H1 (cell line): ENCODE measurements around the gene BSPH1. TPM values are rescaled to one million over a fixed set of nuclear protein-coding genes. Genes with fewer than 3 reads are reported as not detected.

Experiments
- CHD2 ChIP-seq: IDR thresholded peaks from 2 replicates; pipeline ENCODE4 v1.6.1; 2012; ENCODE audit warnings: low read length, improper control_type of control experiment
- HDAC6 ChIP-seq: IDR thresholded peaks from one replicate; pipeline ENCODE4 v1.7.1; 2012; ENCODE audit warnings: low read depth, mild to moderate bottlenecking, inconsistent platforms, low read length, moderate library complexity
- KDM5A ChIP-seq: fragments of 200-600 bp; IDR thresholded peaks from 2 replicates; pipeline ENCODE4 v1.7.1; 2012; ENCODE audit warnings: mild to moderate bottlenecking, low read length, inconsistent platforms, mixed read lengths
- RAD21 ChIP-seq, 2 experiments: IDR thresholded peaks in 1 of 2; conservative IDR thresholded peaks in 1 of 2; 2 replicates each; pipeline ENCODE4 v1.6.1; 2011; ENCODE audit warnings: low read depth in 2 of 2, low read length in 2 of 2, improper control_type of control experiment in 1 of 2, inconsistent platforms in 1 of 2, mild to moderate bottlenecking in 1 of 2, moderate library complexity in 1 of 2
- RBBP5 ChIP-seq: IDR thresholded peaks from 2 replicates; pipeline ENCODE4 v1.7.1; 2012; ENCODE audit warnings: low read depth, mild to moderate bottlenecking, inconsistent platforms, low read length, moderate library complexity, borderline replicate concordance
- SAP30 ChIP-seq: fragments of 300-600 bp; sonication (generic); IDR thresholded peaks from 2 replicates; pipeline ENCODE4 v1.7.1; 2012; ENCODE audit warnings: low read length, moderate library complexity, mild to moderate bottlenecking, inconsistent platforms; ENCODE audit not compliant: insufficient read depth, insufficient replicate concordance
- SIN3A ChIP-seq, 2 experiments: IDR thresholded peaks in 1 of 2; conservative IDR thresholded peaks in 1 of 2; 2 replicates each; pipeline ENCODE4 v1.6.1; 2011 to 2012; ENCODE audit warnings: low read length in 2 of 2, improper control_type of control experiment in 1 of 2, low read depth in 1 of 2, mild to moderate bottlenecking in 1 of 2
- SIX5 ChIP-seq: IDR thresholded peaks from 2 replicates; pipeline ENCODE4 v1.6.1; 2011; ENCODE audit warnings: mild to moderate bottlenecking, low read depth, low read length
- TAF1 ChIP-seq: IDR thresholded peaks from 2 replicates; pipeline ENCODE4 v1.6.1; 2011; ENCODE audit warnings: mild to moderate bottlenecking, low read depth, low read length
- TCF12 ChIP-seq: IDR thresholded peaks from 2 replicates; pipeline ENCODE4 v1.6.1; 2011; ENCODE audit warnings: low read depth, mild to moderate bottlenecking, low read length
- YY1 ChIP-seq: IDR thresholded peaks from 2 replicates; pipeline ENCODE4 v1.6.1; 2011; ENCODE audit warnings: low read depth, mild to moderate bottlenecking, low read length
- polyA plus RNA-seq, 7 experiments: library from polyadenylated mRNA; depleted of rRNA in 3 of 7; stranded (reverse) in 5 of 7; unstranded in 2 of 7; fragments of >200 nt in 5 of 7; fragments of 200-250 nt in 2 of 7; gene quantifications; 1 replicate in 5 of 7; 2 replicates in 1 of 7; 4 replicates in 1 of 7; pipeline versions ENCODE4 v1.2.1 to v1.2.3, GENCODE V29; 2011 to 2013; ENCODE audit warnings: missing spikeins in 2 of 7, mixed read lengths in 2 of 7
- total RNA-seq: library from RNA; stranded (reverse); fragmentation: NEBNext Ultra II Directional; extraction: Animal tissue kit (Norgen Biotek cat#: 25700); gene quantifications from 2 replicates; pipeline ENCODE4 v1.2.1, GENCODE V29; 2021
- TF ChIP-seq, protein P1 (sequence below): fragments of 300-600 bp; sonication (generic); IDR thresholded peaks from 2 replicates; pipeline ENCODE4 v1.7.1; 2012; ENCODE audit warnings: low read length, moderate library complexity, mild to moderate bottlenecking, inconsistent platforms; ENCODE audit not compliant: insufficient replicate concordance

The BSPH1 gene
- total and polyA plus RNA-seq, 2 of the 8 experiments (the other 6 are each of a cell fraction or from before 2014, with no cell fraction given), result not detected

DNA sequence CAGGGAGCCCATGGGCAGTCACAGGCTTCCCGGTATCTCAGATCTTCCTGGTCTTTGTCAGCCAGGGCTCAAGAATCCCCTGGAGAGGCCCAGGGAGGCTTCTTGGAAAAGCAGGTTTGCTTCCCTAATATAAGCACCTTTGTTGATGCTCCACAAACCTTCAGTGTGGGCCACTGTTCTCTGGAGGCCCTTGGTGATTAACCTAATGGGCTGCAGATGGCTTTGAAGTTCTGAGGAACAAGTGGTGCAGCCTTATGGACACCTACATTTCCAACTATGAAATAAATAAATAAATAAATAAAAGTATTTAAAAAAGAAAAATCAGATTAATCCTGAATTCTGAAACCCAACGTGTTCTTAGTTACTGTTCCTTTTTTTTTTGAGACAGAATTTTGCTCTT lies at the start of gene BSPH1 (continued):
- TF ChIP-seq, protein P1, sequence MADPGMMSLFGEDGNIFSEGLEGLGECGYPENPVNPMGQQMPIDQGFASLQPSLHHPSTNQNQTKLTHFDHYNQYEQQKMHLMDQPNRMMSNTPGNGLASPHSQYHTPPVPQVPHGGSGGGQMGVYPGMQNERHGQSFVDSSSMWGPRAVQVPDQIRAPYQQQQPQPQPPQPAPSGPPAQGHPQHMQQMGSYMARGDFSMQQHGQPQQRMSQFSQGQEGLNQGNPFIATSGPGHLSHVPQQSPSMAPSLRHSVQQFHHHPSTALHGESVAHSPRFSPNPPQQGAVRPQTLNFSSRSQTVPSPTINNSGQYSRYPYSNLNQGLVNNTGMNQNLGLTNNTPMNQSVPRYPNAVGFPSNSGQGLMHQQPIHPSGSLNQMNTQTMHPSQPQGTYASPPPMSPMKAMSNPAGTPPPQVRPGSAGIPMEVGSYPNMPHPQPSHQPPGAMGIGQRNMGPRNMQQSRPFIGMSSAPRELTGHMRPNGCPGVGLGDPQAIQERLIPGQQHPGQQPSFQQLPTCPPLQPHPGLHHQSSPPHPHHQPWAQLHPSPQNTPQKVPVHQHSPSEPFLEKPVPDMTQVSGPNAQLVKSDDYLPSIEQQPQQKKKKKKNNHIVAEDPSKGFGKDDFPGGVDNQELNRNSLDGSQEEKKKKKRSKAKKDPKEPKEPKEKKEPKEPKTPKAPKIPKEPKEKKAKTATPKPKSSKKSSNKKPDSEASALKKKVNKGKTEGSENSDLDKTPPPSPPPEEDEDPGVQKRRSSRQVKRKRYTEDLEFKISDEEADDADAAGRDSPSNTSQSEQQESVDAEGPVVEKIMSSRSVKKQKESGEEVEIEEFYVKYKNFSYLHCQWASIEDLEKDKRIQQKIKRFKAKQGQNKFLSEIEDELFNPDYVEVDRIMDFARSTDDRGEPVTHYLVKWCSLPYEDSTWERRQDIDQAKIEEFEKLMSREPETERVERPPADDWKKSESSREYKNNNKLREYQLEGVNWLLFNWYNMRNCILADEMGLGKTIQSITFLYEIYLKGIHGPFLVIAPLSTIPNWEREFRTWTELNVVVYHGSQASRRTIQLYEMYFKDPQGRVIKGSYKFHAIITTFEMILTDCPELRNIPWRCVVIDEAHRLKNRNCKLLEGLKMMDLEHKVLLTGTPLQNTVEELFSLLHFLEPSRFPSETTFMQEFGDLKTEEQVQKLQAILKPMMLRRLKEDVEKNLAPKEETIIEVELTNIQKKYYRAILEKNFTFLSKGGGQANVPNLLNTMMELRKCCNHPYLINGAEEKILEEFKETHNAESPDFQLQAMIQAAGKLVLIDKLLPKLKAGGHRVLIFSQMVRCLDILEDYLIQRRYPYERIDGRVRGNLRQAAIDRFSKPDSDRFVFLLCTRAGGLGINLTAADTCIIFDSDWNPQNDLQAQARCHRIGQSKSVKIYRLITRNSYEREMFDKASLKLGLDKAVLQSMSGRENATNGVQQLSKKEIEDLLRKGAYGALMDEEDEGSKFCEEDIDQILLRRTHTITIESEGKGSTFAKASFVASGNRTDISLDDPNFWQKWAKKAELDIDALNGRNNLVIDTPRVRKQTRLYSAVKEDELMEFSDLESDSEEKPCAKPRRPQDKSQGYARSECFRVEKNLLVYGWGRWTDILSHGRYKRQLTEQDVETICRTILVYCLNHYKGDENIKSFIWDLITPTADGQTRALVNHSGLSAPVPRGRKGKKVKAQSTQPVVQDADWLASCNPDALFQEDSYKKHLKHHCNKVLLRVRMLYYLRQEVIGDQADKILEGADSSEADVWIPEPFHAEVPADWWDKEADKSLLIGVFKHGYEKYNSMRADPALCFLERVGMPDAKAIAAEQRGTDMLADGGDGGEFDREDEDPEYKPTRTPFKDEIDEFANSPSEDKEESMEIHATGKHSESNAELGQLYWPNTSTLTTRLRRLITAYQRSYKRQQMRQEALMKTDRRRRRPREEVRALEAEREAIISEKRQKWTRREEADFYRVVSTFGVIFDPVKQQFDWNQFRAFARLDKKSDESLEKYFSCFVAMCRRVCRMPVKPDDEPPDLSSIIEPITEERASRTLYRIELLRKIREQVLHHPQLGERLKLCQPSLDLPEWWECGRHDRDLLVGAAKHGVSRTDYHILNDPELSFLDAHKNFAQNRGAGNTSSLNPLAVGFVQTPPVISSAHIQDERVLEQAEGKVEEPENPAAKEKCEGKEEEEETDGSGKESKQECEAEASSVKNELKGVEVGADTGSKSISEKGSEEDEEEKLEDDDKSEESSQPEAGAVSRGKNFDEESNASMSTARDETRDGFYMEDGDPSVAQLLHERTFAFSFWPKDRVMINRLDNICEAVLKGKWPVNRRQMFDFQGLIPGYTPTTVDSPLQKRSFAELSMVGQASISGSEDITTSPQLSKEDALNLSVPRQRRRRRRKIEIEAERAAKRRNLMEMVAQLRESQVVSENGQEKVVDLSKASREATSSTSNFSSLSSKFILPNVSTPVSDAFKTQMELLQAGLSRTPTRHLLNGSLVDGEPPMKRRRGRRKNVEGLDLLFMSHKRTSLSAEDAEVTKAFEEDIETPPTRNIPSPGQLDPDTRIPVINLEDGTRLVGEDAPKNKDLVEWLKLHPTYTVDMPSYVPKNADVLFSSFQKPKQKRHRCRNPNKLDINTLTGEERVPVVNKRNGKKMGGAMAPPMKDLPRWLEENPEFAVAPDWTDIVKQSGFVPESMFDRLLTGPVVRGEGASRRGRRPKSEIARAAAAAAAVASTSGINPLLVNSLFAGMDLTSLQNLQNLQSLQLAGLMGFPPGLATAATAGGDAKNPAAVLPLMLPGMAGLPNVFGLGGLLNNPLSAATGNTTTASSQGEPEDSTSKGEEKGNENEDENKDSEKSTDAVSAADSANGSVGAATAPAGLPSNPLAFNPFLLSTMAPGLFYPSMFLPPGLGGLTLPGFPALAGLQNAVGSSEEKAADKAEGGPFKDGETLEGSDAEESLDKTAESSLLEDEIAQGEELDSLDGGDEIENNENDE, result no peak
- TF ChIP-seq TCF12 (no peak), KDM5A (no peak), CHD2 (no peak), TAF1 (no peak), RBBP5 (no peak), SIN3A (conservative IDR thresholded peaks at IDR 0.05 in 1 of 2, IDR thresholded peaks at IDR 0.05 in 1 of 2; ENCODE audit: low read depth in 1 of 2, low read length in 2 of 2) (no peak), HDAC6 (no peak), RAD21 (IDR thresholded peaks at IDR 0.05 in 1 of 2, conservative IDR thresholded peaks at IDR 0.05 in 1 of 2; ENCODE audit: low read depth in 2 of 2, low read length in 2 of 2) (no peak), YY1 (no peak), SIX5 (no peak), SAP30 (no peak)
